Karpas-422 (cell line): Measurements from ENCODE around the gene ADAMTSL2. TPM values are rescaled to one million over a fixed set of nuclear protein-coding genes. Genes with fewer than 3 reads are reported as not detected.

Experiments
- DNase-seq: peaks from one replicate; pipeline ENCODE4 v3.0.0-alpha.2; 2015
- H2AFZ ChIP-seq: fragments of 200-600 bp; sonication (generic); 2 replicates; pipeline ENCODE4 v1.6.1; 2014; ENCODE audit warnings: antibody characterized with exemption, low read length, mixed read lengths
- H3K27ac ChIP-seq: fragments of 200-600 bp; sonication (generic); 2 replicates; pipeline ENCODE4 v1.5.1; 2014; ENCODE audit warnings: mild to moderate bottlenecking, low read length, moderate library complexity
- H3K27me3 ChIP-seq: fragments of 200-600 bp; sonication (generic); 2 replicates; pipeline ENCODE4 v1.6.1; 2014; ENCODE audit warnings: low read length, mixed read lengths
- H3K36me3 ChIP-seq: fragments of 200-600 bp; sonication (generic); 2 replicates; pipeline ENCODE4 v1.6.1; 2014; ENCODE audit warnings: low read length, mixed read lengths; ENCODE audit not compliant: insufficient read depth
- H3K4me1 ChIP-seq: fragments of 200-600 bp; sonication (generic); 2 replicates; pipeline ENCODE4 v1.6.1; 2014; ENCODE audit warnings: mild to moderate bottlenecking, low read length, mixed read lengths
- H3K4me2 ChIP-seq: fragments of 200-600 bp; sonication (generic); 2 replicates; pipeline ENCODE4 v1.6.1; 2014; ENCODE audit warnings: low read length, low read depth, mild to moderate bottlenecking; ENCODE audit not compliant: poor library complexity, severe bottlenecking
- H3K4me3 ChIP-seq: fragments of 200-600 bp; sonication (generic); 2 replicates; pipeline ENCODE4 v1.5.1; 2014; ENCODE audit warnings: mild to moderate bottlenecking, antibody characterized with exemption, low read length, mixed read lengths
- H3K79me2 ChIP-seq: fragments of 200-600 bp; sonication (generic); 2 replicates; pipeline ENCODE4 v1.6.1; 2014; ENCODE audit warnings: mild to moderate bottlenecking, low read length, mixed read lengths
- H3K9ac ChIP-seq: fragments of 200-600 bp; sonication (generic); 2 replicates; pipeline ENCODE4 v1.6.0; 2014; ENCODE audit warnings: low read length
- H3K9me2 ChIP-seq: fragments of 200-600 bp; sonication (generic), shearing (Covaris generic); replicated peaks from 2 replicates; pipeline ENCODE4 v1.6.0; 2014; ENCODE audit warnings: mild to moderate bottlenecking, low read length, moderate library complexity; ENCODE audit not compliant: insufficient read depth
- H3K9me3 ChIP-seq: fragments of 300-700, 200-600 bp; sonication (generic); 2 replicates; pipeline ENCODE4 v1.6.1; 2014; ENCODE audit warnings: low read length, mixed read lengths
- H4K20me1 ChIP-seq: fragments of 200-600 bp; sonication (generic); 2 replicates; pipeline ENCODE4 v1.6.1; 2014; ENCODE audit warnings: mild to moderate bottlenecking, antibody characterized with exemption, low read length, low read depth; ENCODE audit not compliant: insufficient read depth
- total RNA-seq: library from RNA; depleted of rRNA; stranded (reverse); fragments of >200 nt; shearing (Covaris generic); gene quantifications from 2 replicates; pipeline ENCODE4 v1.2.3, GENCODE V29; 2014; ENCODE audit warnings: low replicate concordance

Gene ADAMTSL2
- total RNA-seq, 1 experiment from 2014 or later = not detected

DNA sequence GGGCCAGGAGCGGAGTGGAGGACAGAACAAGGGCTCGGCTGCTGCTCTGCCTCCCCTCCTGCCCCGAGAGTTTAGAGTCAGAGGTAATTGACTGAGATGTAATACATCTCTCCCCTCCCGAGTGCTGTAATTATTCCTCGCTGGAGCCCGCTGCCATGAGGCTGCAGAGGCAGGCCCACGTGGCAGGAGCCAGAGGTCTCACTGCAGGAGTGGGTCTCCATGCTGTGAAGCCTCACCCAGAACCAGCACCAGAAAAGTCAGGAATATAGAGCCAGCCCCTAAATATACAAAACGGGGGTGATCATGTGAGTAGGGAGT is 72.2 kb downstream of the ADAMTSL2 start:
- no peak overlapping the region for H3K9ac ChIP-seq
- H3K4me1 ChIP-seq = peaks cover 14% of the 10 kb centered on the region
- H3K9me2 ChIP-seq = no peaks in the 10 kb centered on the region
- no peaks in the 10 kb centered on the region for H3K79me2 ChIP-seq
- no peak overlapping the region for H3K27ac ChIP-seq
- H3K27me3 ChIP-seq = no peaks in the 10 kb centered on the region
- H4K20me1 ChIP-seq = no peaks in the 10 kb centered on the region
- no peak overlapping the region for H3K4me2 ChIP-seq
- H3K9me3 ChIP-seq = no peaks in the 10 kb centered on the region
- H3K36me3 ChIP-seq = no peaks in the 10 kb centered on the region
- no peak overlapping the region for H3K4me3 ChIP-seq
- no peak overlapping the region for H2AFZ ChIP-seq
- no peak for DNase-seq

DNA sequence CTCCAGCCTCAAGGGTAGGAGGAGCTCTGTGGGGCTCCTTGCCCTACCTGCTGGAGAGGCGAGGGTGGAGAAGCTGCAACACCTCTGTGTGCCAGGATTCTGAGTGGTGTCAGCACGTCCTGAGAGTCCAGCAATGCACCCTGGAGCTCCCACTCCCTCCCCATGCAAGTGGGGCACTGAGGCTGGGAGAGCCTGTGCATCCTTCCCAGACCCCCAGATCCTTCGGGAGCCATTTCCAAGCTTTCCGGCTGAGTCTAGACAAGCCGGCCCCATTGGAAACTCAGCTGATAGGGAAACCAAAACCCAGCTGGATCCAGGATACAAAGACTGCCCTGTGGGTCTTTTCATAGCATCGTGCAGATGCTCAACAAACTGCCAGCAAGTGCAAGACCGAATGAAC is 72.9 kb downstream of the ADAMTSL2 start:
- H3K27ac ChIP-seq = no peak overlapping the region
- peaks cover 14% of the 10 kb centered on the region for H3K4me1 ChIP-seq
- no peaks in the 10 kb centered on the region for H4K20me1 ChIP-seq
- H3K9me3 ChIP-seq = no peaks in the 10 kb centered on the region
- H3K9me2 ChIP-seq = no peaks in the 10 kb centered on the region
- no peaks in the 10 kb centered on the region for H3K79me2 ChIP-seq
- no peaks in the 10 kb centered on the region for H3K36me3 ChIP-seq
- no peaks in the 10 kb centered on the region for H3K27me3 ChIP-seq
- no peak overlapping the region for H3K9ac ChIP-seq
- no peak overlapping the region for H3K4me3 ChIP-seq
- DNase-seq = no peak
- H3K4me2 ChIP-seq = no peak overlapping the region
- no peak overlapping the region for H2AFZ ChIP-seq

DNA sequence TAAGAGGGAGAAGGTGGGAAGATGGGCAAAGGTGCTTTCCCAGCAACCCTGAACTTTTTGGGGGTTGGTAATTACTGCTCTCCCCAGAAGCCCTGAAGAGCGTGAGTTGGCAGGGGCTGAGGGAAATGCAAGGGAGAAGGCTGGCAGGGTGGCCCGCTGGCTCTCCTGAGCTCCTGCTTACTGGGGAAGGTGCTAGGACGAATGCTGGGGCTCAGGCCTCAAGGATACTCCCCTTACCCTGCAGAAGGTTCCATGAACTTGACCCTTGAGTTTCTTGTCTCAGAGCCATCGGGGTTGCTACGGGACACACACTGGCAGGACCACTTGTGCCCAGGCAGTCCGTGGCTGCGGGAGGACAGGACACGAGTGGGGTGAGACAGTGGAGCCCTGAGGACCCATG is 73.5 kb downstream of the ADAMTSL2 start:
- Histone ChIP-seq H3K36me3 (no peaks in the 10 kb centered on the region), H3K9me3 (no peaks in the 10 kb centered on the region), H3K27me3 (no peaks in the 10 kb centered on the region), H3K27ac (no peak overlapping the region), H3K4me2 (no peak overlapping the region), H3K79me2 (no peaks in the 10 kb centered on the region), H4K20me1 (no peaks in the 10 kb centered on the region), H2AFZ (no peak overlapping the region), H3K9me2 (no peaks in the 10 kb centered on the region), H3K4me1 (peaks cover 14% of the 10 kb centered on the region), H3K9ac (no peak overlapping the region), H3K4me3 (no peak overlapping the region)
- DNase-seq = no peak

DNA sequence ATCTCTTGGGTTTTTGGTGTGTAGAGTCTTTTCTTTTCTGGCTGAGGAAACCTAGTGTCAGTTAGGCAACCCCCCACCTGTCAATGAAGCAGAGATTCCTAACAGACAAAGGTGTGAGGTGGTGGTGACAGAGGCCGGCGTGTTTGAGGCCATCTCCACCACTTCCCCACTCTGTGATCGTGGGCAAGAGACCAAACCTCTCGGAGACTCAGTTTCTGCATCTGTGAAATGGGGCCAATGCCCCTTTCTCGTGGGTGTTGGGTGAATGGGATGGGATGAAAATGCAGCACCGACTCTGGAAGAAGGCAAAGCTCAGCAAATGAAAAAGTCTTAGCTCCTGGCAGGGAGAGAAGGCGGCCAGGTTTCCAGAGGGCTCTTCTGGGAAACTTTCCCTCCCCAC is 73.9 kb downstream of the ADAMTSL2 start:
- H3K27me3 ChIP-seq = no peaks in the 10 kb centered on the region
- no peaks in the 10 kb centered on the region for H3K9me2 ChIP-seq
- H3K9me3 ChIP-seq = no peaks in the 10 kb centered on the region

DNA sequence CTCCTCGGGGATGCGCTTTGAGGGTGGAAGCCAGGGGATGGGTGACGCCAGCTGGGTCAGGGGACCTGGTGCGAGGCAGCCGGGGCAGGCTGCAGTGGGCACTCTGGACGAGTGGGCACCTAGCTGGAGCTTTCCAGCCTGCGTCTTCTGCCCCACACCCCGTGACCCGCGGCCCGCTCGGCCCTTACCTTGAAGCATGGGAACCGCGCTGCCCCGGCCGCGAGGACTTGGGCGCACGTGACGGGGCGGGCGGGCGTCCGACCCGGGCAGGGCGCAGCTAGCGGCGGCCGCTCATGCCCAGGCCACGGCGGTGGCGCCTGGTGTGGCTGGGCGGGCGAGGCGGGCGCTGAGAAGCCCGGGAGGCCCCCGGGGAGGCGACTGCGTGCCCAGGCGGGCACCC is 74.4 kb downstream of the ADAMTSL2 start:
- H3K27ac ChIP-seq = no peak overlapping the region
- no peak overlapping the region for H3K9ac ChIP-seq
- peaks cover 14% of the 10 kb centered on the region for H3K4me1 ChIP-seq
- no peaks in the 10 kb centered on the region for H4K20me1 ChIP-seq
- no peaks in the 10 kb centered on the region for H3K9me3 ChIP-seq
- no peak overlapping the region for H2AFZ ChIP-seq
- H3K79me2 ChIP-seq = no peaks in the 10 kb centered on the region
- DNase-seq = no peak
- no peaks in the 10 kb centered on the region for H3K9me2 ChIP-seq
- H3K36me3 ChIP-seq = no peaks in the 10 kb centered on the region
- H3K4me3 ChIP-seq = no peak overlapping the region
- H3K27me3 ChIP-seq = no peaks in the 10 kb centered on the region
- H3K4me2 ChIP-seq = no peak overlapping the region

More for the DNA sequence above, 73.9 kb downstream of the ADAMTSL2 start:
- no peaks in the 10 kb centered on the region for H3K36me3 ChIP-seq
- no peak overlapping the region for H3K4me2 ChIP-seq
- H4K20me1 ChIP-seq = no peaks in the 10 kb centered on the region
- H3K27ac ChIP-seq = no peak overlapping the region
- no peak overlapping the region for H3K4me3 ChIP-seq
- H3K79me2 ChIP-seq = no peaks in the 10 kb centered on the region
- peaks cover 14% of the 10 kb centered on the region for H3K4me1 ChIP-seq
- no peak overlapping the region for H3K9ac ChIP-seq
- no peak overlapping the region for H2AFZ ChIP-seq
- no peak for DNase-seq

DNA sequence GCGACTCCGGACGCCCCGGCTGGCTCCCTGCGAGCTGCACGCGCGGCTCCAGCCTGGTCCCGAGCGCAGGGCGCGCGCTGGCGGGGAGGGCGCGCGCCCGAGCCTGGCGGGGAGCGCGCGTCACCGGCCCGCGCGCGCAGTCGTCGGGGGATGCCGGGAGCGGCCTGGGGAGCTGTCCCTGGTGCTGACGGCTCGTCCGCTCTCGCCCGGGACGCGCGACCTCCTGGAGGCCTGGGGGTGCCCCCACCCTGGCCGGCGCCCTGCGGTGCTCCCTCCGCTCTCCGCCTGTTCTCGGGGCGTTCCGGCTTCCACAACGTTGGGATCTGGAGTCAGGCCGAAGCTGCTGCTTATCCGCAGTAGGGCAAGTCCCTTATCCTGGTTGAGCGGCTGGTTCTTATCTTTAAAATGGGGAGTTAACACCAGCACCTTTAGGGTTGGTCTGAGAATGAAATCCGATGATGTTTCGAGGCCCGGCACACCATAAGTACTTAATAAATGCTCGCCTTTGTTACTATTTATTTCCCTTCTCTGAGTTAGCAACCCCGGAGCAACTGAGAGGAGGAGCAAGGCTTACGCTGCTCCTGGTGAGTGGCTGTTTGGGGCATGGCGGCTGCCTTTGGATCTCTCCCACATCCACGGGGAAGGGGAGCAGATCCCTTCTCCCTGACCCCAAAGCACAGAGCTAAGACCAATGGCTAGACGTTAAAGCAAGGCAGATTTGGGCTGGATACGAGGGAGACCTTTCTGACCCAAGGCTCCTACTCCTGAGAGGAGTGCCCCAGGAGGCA is 75.0 kb downstream of the ADAMTSL2 start, which contains the start of gene FAM163B:
FAM163B (minus strand) TSS at position 79 of the 788 bp plus-strand sequence. CDS start 29,166 bp downstream, outside the sequence.
- H3K36me3 ChIP-seq = no peaks in the 10 kb centered on the region
- H3K9me2 ChIP-seq = no peaks in the 10 kb centered on the region
- H3K27ac ChIP-seq = no peak within 1 kb of the TSS
- peaks cover 8% of the 10 kb centered on the region for H3K4me1 ChIP-seq
- no peaks in the 10 kb centered on the region for H3K9me3 ChIP-seq
- H3K4me3 ChIP-seq = no peak within 1 kb of the TSS
- no peaks in the 10 kb centered on the region for H3K27me3 ChIP-seq
- H2AFZ ChIP-seq = no peak within 1 kb of the TSS
- H3K9ac ChIP-seq = no peak within 1 kb of the TSS
- DNase-seq = no peak
- no peaks in the 10 kb centered on the region for H3K79me2 ChIP-seq
- H4K20me1 ChIP-seq = no peaks in the 10 kb centered on the region
- H3K4me2 ChIP-seq = no peak within 1 kb of the TSS

DNA sequence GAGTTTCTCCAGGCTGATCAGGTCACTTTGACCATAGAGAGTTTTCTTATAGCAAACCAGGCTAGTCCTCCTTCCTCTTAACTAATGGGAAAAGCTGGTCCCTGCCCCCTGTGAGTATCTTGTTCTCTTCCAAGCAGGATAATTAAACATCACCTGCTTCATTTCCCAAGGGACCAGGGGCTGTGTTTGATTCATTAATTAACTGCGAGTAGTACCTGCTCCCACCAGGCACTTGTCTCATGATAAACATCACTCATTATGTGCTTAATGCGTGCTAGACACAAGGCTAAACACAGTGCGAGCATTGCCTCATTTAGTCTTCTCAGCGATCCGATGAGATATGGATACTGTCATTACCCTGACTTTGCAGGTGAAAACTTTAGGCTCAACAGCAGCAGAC is 76.3 kb downstream of the ADAMTSL2 start:
- Histone ChIP-seq H3K27me3 (no peaks in the 10 kb centered on the region), H3K79me2 (no peaks in the 10 kb centered on the region), H3K9ac (no peak overlapping the region)

DNA sequence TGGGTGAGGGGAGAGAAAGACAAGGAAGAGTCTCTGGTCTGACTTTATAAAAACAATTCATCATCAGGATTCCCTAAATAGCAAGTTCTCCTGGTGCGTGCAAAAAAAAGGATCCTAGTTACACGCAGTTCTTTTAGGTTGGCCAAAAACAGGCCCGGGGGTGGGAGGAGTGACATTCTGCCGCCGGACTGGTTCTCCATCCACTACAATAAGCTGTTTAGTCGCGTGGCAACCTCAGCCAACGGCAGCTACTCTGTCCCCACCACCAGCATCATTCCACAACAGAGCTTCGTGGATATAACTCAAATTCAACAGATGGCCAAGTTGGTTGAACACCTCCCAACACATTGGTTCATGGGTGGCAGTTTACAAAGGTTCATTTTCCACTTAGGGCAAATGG is 77.5 kb downstream of the ADAMTSL2 start:
- H3K27ac ChIP-seq = no peak overlapping the region
- H3K4me2 ChIP-seq = no peak overlapping the region
- no peaks in the 10 kb centered on the region for H3K27me3 ChIP-seq
- no peaks in the 10 kb centered on the region for H3K9me2 ChIP-seq
- DNase-seq = no peak
- no peak overlapping the region for H2AFZ ChIP-seq
- no peak overlapping the region for H3K9ac ChIP-seq
- no peaks in the 10 kb centered on the region for H3K36me3 ChIP-seq
- H4K20me1 ChIP-seq = no peaks in the 10 kb centered on the region
- H3K4me3 ChIP-seq = no peak overlapping the region
- H3K9me3 ChIP-seq = no peaks in the 10 kb centered on the region
- no peaks in the 10 kb centered on the region for H3K79me2 ChIP-seq
- no peaks in the 10 kb centered on the region for H3K4me1 ChIP-seq

More for the DNA sequence above, 76.3 kb downstream of the ADAMTSL2 start:
- DNase-seq = no peak
- Histone ChIP-seq H2AFZ (no peak overlapping the region), H3K36me3 (no peaks in the 10 kb centered on the region), H3K4me3 (no peak overlapping the region), H3K9me2 (no peaks in the 10 kb centered on the region), H3K27ac (no peak overlapping the region), H3K9me3 (no peaks in the 10 kb centered on the region), H4K20me1 (no peaks in the 10 kb centered on the region), H3K4me1 (no peaks in the 10 kb centered on the region), H3K4me2 (no peak overlapping the region)
